GM10248 (cell line): ENCODE data around the gene HDDC3.

Source experiments
- CTCF ChIA-PET: fragments of 300-600 bp; sonication (Branson Sonifier 250); formaldehyde crosslinking; extraction: SDS; loops from one replicate; lab custom pipeline; 2021; ENCODE audit warnings: antibody characterized with exemption; lab: Yijun Ruan, JAX
- POLR2A ChIA-PET: fragments of 350-650 bp; sonication (Branson Sonifier 250); formaldehyde crosslinking; extraction: SDS; loops from one replicate; lab custom pipeline; 2020; ENCODE audit warnings: antibody characterized with exemption; lab: Yijun Ruan, JAX
- DNase-seq: peaks from one replicate; pipeline ENCODE4 v3.0.0; 2012; ENCODE audit errors: extremely low spot score
- CTCF ChIP-seq: IDR thresholded peaks from 2 replicates; pipeline ENCODE4 v1.5.1; 2012; ENCODE audit warnings: mild to moderate bottlenecking, low read depth; ENCODE audit errors: extremely low read depth, missing control alignments, control extremely low read depth

The HDDC3 gene

GRCh38 chr15:90914305-90915080 lies 17.9 kb downstream of the HDDC3 start:
- POLR2A ChIA-PET, result no interaction called here
- DNase-seq, result no peak
- CTCF ChIA-PET, result interaction anchor here (0.8 to 4.8 kb wide), 6 partner anchors 11 to 29 kb away, joined by 4 to 38 read pairs (median 14); partner anchors contain the start of genes HDDC3, MAN2A2 and UNC45A
- TF ChIP-seq CTCF, result no peak

- CTCF ChIA-PET, result interaction anchor here (0.8 to 3.7 kb wide), 6 partner anchors 10 to 28 kb away, joined by 3 to 36 read pairs (median 4); partner anchors contain the start of genes HDDC3, MAN2A2 and UNC45A
- no peak for TF ChIP-seq CTCF
- no peak for DNase-seq
- POLR2A ChIA-PET, result no interaction called here
These were observed 18.9 kb downstream of the HDDC3 start for GRCh38 chr15:90913398-90913944.

- CTCF ChIA-PET, result interaction anchor here (1.4 to 3.7 kb wide), 3 partner anchors 10 to 22 kb away, joined by 3 to 36 read pairs (median 24); partner anchors contain the start of genes HDDC3, MAN2A2 and UNC45A
- POLR2A ChIA-PET, result no interaction called here
- no peak for DNase-seq
- TF ChIP-seq CTCF, result no peak
These were observed 19.6 kb downstream of the HDDC3 start for GRCh38 chr15:90912770-90913075.

- ChIA-PET CTCF (interaction anchor here (1.4 to 3.7 kb wide), 3 partner anchors 9 to 23 kb away, joined by 3 to 24 read pairs (median 5); partner anchors contain the start of genes HDDC3, MAN2A2 and UNC45A), POLR2A (no interaction called here)
- TF ChIP-seq CTCF, result no peak
These were observed 20.2 kb downstream of the HDDC3 start for GRCh38 chr15:90911906-90912769.

GRCh38 chr15:90911302-90911623 lies 21.1 kb downstream of the HDDC3 start:
- DNase-seq, result no peak
- CTCF ChIA-PET, result interaction anchor here (1.3 to 3.7 kb wide), 4 partner anchors 8 to 592 kb away, joined by 3 to 24 read pairs (median 5); partner anchors contain the start of genes HDDC3 and MAN2A2
- POLR2A ChIA-PET, result no interaction called here
- TF ChIP-seq CTCF, result no peak

More at GRCh38 chr15:90911906-90912769, 20.2 kb downstream of the HDDC3 start:
- no peak for DNase-seq
